Bone marrow (tissue), 2 donors: Measurements from ENCODE around the gene SYMPK.
"Not testable (repeated sequence)": the region's sequence is repeated elsewhere in the genome, so short reads cannot be mapped to it uniquely, and the experiment has no call there.

Experiments
- DNase-seq, 2 donors: peaks; one replicate each; lab custom pipeline; 2025; lab: John Stamatoyannopoulos, UW

Gene SYMPK

DNA sequence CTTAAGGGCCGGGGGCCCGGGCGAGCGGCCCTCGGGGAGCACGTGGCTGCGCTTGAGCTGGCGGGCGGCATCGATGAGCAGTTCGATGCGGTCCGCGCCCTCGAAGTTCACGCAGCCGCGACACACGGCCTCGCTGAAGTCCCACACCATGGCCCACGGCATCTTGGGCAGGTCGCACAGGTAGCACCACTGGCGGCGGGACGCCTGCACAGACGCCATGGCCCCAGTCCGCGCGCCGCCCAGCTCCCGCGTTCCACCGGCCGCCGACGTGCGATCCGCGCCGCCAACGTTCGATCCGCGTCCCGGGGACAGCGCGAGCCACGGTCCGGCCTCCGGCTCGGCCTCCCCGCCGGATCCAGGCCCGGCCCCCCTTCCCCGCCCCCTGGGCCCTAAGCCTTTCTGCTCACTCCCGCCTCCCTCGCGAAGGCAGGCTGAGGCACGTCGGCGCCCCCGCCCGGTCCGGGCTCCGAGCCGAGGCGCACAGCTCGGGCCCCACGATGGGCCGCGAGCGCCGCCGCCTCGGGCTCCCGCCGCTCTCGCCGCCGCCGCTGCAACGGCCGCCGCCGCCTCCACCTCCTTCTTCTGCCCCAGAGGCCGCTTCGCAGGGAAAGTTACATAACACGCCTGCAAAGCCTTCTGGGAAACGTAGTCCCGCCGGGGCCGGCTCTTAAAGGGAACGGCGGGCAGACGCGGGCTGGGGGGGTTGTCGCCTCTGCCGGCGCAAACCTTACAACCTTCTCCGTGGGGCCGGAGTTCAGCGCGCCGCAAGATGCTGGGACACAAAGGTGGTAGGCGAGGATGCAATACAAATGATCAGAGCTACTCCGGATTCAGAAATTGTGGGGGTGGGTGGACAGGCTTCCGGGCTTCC, 22.8 kb upstream of the SYMPK start, which contains the start of gene IRF2BP1:
IRF2BP1 (minus strand) TSS at position 586 of the 871 bp plus-strand sequence; CDS start at position 219, 367 bp downstream.
- DNase-seq, result peak; percentile 70 to 76

GRCh38 chr19:45884682-45885555, 22.0 kb upstream of the SYMPK start:
- DNase-seq, result no peak

GRCh38 chr19:45883881-45884681, 21.1 kb upstream of the SYMPK start:
- DNase-seq, result no peak

DNA sequence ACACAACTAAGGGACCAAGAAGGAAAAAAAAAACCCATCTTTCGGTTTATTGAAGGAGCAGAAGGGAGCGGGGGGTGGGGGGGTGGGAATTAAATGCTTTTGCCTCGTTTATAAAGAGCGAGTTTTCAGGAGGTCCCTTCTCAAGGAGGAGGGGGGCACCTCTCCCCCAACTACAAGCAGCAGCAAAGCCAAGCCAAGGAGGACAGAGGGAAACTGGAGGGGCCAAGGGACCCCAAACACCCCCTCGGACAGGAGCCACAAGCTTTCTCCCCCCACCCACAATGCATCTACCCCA, 20.6 kb upstream of the SYMPK start:
- DNase-seq, result no peak

DNA sequence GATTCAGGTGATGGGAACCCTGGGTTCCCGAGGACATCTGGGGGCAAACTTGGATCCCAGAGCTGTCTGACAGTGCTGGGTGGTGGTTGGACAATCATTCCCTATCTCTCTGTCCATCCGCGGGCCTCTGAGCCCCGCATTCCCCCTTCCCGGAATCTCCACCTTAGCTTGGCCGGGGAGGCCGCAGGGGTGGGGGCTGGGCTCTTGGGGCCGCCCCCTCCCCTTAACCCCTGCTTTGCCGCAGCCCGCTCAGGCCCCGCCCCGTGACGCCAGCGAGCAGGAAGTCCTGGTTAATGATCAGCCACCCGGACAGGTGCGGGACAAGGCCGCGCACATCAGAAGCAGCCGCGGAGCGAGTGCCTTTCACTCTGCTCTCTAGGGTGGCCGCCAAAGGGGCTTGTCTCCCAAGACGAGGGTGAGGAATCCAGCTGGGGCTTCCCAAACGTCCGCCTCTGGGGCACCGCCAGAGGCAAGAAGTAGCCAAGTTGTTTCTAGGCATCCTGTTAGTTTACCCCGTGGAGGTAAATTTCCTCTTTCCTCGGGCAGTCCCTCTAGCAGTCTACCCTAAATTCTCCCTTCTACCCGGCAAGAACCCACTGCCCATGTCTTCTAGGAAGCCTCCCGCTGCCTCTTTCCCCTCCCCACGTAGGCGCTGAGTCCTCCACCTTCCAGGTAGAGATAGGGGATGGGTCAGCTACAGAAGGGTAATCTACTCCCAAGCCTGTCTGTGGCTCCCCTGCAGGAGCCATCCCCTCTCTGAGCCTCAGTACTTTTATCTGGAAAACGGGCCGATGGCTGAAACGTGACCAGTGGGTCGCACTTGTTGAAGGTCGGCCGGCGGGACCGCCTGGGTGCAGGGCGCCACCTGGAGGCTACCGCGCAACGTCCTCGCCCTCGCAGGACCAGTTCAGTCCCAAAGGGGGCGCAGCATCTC, 20.0 kb upstream of the SYMPK start:
- DNase-seq, result peak; percentile 52 to 67

GRCh38 chr19:45881909-45882528, 19.1 kb upstream of the SYMPK start:
- no peak for DNase-seq

GRCh38 chr19:45881082-45881908, 18.3 kb upstream of the SYMPK start:
- DNase-seq, result no peak

DNA sequence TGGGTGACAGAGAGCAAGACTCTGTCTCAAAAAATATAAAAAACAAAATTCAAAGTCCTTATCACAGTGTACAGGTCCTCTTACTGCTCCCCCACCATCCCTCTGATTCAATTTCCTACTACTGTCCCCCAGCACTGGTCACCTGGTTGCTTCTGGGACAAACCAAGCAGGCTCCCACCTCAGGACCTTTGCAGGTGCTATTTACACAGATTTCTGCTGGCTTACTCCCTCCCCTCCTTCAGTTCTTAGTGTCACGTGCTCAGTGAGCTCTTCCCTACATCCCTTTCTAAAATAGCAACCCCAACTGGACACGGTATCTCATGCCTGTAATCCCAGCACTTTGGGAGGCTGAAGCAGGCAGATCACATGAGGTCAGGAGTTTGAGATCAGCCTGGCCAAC, 17.0 kb upstream of the SYMPK start:
- no peak for DNase-seq

DNA sequence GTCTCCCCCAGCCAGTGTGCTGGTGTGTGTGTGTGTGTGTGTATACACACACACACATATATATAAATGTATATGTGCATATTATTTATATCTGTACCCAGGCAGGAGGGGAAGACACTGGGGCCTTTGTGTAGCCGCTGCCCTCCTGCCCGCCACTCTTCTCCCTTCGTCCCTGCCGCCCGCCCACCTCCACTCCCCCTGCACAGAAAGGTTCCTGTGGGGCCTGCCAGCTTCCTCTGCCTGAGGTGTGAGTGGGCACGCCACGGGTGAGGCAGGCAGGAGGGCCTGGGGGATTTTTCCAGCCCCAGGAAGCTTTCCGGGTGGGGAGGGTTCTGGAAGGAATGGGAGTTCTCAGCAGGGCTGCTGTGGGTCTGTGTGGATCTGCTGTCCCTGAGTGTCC, 16.1 kb upstream of the SYMPK start:
- no peak for DNase-seq

- no peak for DNase-seq
Observed at GRCh38 chr19:45878043-45878794, 15.3 kb upstream of the SYMPK start.

GRCh38 chr19:45876411-45877197, 13.7 kb upstream of the SYMPK start:
- no peak for DNase-seq

- DNase-seq, result no peak
Observed at GRCh38 chr19:45876161-45876410, 13.1 kb upstream of the SYMPK start.

GRCh38 chr19:45874620-45874966, 11.6 kb upstream of the SYMPK start:
- DNase-seq, result no peak

- no peak for DNase-seq
Observed at GRCh38 chr19:45873219-45873772, 10.3 kb upstream of the SYMPK start.

GRCh38 chr19:45872095-45872919, 9.4 kb upstream of the SYMPK start:
- no peak for DNase-seq

- DNase-seq, result no peak
Observed at GRCh38 chr19:45870798-45871197, 7.9 kb upstream of the SYMPK start.

DNA sequence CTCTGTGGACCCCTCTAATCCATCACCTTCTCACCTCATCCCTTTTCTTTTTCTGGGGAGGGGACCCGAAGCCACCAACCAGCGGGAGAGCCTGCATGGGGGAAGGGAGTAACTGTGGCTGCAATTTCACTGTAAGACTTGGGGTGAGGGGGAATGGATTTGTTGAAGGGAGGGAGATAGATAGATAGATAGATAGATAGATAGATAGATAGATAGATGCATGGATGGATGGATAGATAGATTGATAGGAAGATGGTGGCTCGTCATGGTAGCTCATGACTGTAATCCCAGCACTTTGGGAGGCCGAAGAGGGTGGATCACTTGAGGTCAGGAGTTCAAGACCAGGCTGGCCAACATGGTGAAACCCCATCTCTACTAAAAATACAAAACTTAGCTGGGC, 4.3 kb upstream of the SYMPK start:
- DNase-seq, result not testable (repeated sequence)
